Ishikawa (cell line): ENCODE data around the gene RAB5IF.

Source experiments
- CREB1 ChIP-seq: IDR thresholded peaks from 2 replicates; pipeline ENCODE4 v1.6.1; 2012; ENCODE audit warnings: low read depth
- NFIC ChIP-seq: IDR thresholded peaks from 2 replicates; pipeline ENCODE4 v1.6.1; 2012
- RAD21 ChIP-seq: IDR thresholded peaks from 2 replicates; pipeline ENCODE4 v1.6.1; 2012; ENCODE audit warnings: low read depth
- REST ChIP-seq: IDR thresholded peaks from 2 replicates; pipeline ENCODE4 v1.6.1; 2012; ENCODE audit warnings: low read depth, mild to moderate bottlenecking
- TAF1 ChIP-seq: IDR thresholded peaks from 2 replicates; pipeline ENCODE4 v1.6.1; 2012; ENCODE audit warnings: low read depth, mild to moderate bottlenecking
- TCF12 ChIP-seq: IDR thresholded peaks from 2 replicates; pipeline ENCODE4 v1.6.1; 2012; ENCODE audit warnings: low read depth
- USF1 ChIP-seq: IDR thresholded peaks from 2 replicates; pipeline ENCODE4 v1.6.1; 2012
- YY1 ChIP-seq: IDR thresholded peaks from 2 replicates; pipeline ENCODE4 v1.6.1; 2012; ENCODE audit warnings: low read depth

DNA sequence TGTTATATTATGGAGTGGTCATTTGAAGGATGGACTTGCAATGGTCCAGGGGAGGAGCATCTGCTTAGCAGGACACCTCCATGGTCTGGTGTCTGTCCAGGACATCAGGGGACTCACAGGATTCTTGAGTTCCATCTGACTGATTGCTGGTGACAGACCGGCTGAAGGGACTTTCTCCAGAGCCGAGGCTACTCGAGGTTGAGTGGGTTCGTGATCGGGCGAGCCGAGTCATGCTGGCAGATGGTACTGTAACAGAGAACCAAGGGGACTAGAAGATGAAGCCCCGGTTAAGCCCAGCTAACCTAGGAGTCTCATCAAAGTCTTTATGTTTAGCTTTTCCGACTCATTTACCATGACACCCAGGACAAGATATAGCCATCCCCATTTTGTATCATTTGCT lies 47.9 kb downstream of the RAB5IF start:
- TF ChIP-seq RAD21 (no peak), USF1 (no peak), REST (no peak), CREB1 (no peak), NFIC (no peak), TAF1 (no peak), YY1 (no peak), TCF12 (no peak)
